D721Med (cell line): ENCODE measurements around the gene FBN2.

Experiments
- DNase-seq: peaks from one replicate; pipeline ENCODE4 v3.0.0; 2011; ENCODE audit warnings: low spot score; ENCODE audit not compliant: insufficient read length
- FAIRE-seq: peaks from 2 replicates; lab custom pipeline; 2011; peaks lifted over from hg19 to GRCh38; lab: Jason Lieb, UNC
- CTCF ChIP-seq: IDR thresholded peaks from 2 replicates; pipeline ENCODE4 v1.5.1; 2012; ENCODE audit warnings: mild to moderate bottlenecking, control low read depth; ENCODE audit not compliant: insufficient read depth; ENCODE audit errors: missing control alignments

The FBN2 gene

GRCh38 chr5:128220841-128221240 lies 317.2 kb downstream of the FBN2 start:
- peak; percentile 25 for FAIRE-seq
- no peak for TF ChIP-seq CTCF
- no peak for DNase-seq

GRCh38 chr5:128216860-128217531 lies 321.0 kb downstream of the FBN2 start:
- no peak for FAIRE-seq

GRCh38 chr5:128216285-128216684 lies 321.8 kb downstream of the FBN2 start:
- DNase-seq (no peak), FAIRE-seq (no peak)
- TF ChIP-seq CTCF: no peak

More at GRCh38 chr5:128216860-128217531, 321.0 kb downstream of the FBN2 start:
- TF ChIP-seq CTCF: no peak
- no peak for DNase-seq

GRCh38 chr5:128213833-128214232 lies 324.2 kb downstream of the FBN2 start:
- DNase-seq (no peak), FAIRE-seq (no peak)
- no peak for TF ChIP-seq CTCF

- FAIRE-seq (peak; percentile 94), DNase-seq (no peak)
- TF ChIP-seq CTCF: peak; percentile 97
Measured at GRCh38 chr5:128213340-128213739, 324.7 kb downstream of the FBN2 start.

- FAIRE-seq: no peak
- DNase-seq: no peak
- TF ChIP-seq CTCF: no peak
Measured at GRCh38 chr5:128212191-128212806, 325.7 kb downstream of the FBN2 start.

- DNase-seq (no peak), FAIRE-seq (no peak)
- TF ChIP-seq CTCF: no peak
Measured at GRCh38 chr5:128208436-128208835, 329.6 kb downstream of the FBN2 start.
